ENCODE results near the gene RAMAC.
"Not testable (repeated sequence)": the region's sequence is repeated elsewhere in the genome, so short reads cannot be mapped to it uniquely, and the experiment has no call there.

RAMAC gene

GRCh38 chr15:83016906-83017305 is 30.9 kb downstream of the RAMAC start:
- DNase-seq = no peak

DNA sequence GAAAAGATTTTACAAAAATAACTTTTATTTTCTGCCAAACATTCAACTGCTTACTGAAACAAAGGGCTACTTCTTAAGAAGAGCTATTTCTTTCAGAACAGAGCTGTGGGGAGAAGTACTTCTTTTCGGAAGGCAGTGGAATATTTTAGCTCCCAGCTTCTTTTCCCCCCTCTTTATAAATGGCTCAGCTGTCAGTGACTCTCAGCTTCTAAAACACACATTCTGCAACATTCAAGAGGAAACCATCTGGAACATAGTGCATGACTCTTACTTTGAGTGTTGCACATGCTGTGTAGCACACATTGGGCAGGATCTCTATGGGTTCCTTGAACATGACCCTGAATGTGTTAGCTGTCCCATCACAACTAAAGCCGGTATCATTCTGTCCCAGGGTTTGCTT is 32.4 kb downstream of the RAMAC start:
- DNase-seq = no peak

DNA sequence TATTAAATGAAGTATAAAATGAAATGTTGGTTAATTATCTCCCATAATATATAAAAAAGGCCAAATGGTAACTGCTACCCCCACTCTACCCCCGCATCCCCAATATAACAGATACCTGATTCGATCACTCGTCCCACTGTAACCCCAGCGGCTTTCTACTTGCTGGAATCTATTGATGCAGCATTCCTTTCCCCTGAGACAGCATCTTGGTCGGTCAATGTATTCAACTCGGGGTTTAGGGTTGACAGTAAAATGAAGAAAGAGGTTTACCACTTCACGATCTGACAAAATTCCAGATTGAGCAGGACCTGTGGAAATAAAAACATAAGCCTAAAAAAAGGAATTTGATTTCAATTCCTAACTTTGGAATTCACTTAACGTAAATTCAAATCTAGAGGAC is 44.0 kb downstream of the RAMAC start:
- no peak for DNase-seq

DNA sequence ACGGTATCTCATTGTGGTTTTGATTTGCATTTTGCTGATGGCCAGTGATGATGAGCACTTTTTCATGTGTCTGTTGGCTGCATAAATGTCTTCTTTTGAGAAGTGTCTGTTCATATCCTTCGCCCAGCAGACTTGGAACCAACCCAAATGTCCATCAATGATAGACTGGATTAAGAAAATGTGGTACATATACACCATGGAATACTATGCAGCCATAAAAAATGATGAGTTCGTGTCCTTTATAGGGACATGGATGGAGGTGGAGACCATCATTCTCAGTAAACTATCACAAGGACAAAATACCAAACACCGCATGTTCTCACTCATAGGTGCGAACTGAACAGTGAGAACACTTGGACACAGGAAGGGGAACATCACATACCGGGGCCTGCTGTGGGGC is 45.2 kb downstream of the RAMAC start:
- DNase-seq = not testable (repeated sequence)

DNA sequence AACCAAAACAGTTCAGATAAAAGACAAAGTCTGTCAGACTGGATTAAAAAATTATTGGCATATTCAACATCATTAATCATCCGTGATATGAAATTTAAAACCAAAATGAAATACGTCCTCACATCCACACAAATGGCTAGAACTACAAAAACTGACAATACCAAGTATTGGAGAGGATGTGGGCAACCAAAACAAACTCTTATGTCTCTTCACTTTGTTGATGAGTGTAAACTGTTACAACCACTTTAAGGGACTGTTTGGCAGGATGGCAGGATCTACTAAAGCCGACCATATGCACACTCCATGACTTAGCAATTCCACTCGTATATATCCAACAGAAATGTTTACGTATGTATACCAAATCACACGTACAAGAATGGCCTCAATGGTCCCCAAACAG is 50.2 kb downstream of the RAMAC start:
- DNase-seq = no peak

- no peak for DNase-seq
These were observed 53.2 kb downstream of the RAMAC start for GRCh38 chr15:83039206-83039605.
